HG03025 (cell line): ENCODE measurements around the gene TXLNB.

Experiments used
- ATAC-seq: cut with Tn5 transposase; IDR thresholded peaks from one replicate; pipeline ENCODE4 v1.9.1; 2021; ENCODE audit warnings: mild to moderate bottlenecking, moderate library complexity; ENCODE audit not compliant: unreplicated experiment, low FRiP score

TXLNB gene

GRCh38 chr6:139277161-139277560, 14.6 kb downstream of the TXLNB start:
- ATAC-seq = no peak

GRCh38 chr6:139275279-139276055, 16.3 kb downstream of the TXLNB start:
- ATAC-seq = no peak

DNA sequence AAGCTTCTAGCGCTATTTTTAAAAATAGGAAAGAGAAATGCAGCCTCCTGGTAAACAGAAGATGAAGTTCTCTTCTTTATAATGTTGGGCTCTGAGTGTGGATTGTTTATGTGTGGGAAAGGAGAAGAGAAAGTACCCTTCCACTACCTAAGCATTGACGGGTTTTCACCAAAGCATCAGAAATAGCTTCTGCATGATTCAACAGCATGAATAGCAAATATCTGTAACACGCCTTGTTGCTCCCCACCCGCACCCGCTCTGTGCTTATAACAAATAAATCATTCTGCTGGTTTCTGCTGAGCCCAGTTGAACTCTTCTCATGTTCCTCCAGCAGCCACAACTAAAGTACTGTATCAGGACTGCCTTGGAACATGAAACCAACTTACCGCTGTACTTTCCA, 20.7 kb downstream of the TXLNB start:
- ATAC-seq = peak; percentile 94

DNA sequence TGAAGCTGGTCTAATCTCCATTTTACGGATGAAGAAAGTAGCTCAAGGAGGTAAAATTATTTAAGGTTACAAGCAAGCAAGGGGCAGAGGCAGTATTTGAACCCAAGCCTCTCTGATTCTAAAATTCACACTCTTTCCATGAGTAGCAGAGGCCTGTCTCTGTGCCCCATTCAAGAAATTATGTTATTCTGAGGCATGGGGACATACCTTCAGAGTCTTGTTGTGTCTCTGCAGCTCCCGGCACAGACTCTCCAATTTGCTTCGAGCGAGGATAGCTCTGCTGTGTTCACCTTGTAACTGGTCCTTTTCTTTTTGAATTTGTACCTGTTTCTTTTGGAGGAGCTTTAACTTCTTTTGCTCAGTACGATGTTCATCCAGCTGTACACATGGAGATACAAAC, 21.5 kb downstream of the TXLNB start:
- no peak for ATAC-seq

DNA sequence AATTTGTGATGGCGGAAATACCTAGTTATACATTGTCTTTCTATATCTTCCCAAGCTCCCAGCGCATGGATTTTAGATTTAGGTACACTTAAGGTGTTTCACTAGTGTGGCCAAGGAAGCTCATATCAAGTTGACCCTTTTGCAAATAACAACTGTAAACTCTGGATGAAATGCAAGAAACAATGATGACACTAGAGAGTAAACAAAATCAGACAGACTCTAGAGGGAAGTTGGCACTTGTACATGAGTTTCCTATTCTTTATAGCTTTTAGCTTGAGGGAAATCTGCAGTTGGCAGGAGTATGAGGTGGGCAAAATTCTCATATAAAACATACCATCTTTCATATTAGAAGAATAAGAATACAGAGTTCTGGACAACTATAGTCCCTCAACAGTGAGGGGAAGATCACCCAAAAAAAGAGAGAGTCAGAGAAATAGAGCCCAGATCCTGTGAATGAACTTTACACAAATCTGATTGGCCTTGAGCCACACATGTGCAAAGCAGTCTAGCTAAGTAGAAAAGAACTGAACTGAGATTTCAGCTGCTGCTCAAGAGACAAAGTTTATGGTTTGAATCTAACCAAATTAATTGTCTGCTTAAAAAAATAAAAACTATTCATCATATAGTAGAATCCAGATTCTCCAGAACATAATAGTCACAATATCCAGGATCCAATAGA, 26.1 kb downstream of the TXLNB start:
- no peak for ATAC-seq

DNA sequence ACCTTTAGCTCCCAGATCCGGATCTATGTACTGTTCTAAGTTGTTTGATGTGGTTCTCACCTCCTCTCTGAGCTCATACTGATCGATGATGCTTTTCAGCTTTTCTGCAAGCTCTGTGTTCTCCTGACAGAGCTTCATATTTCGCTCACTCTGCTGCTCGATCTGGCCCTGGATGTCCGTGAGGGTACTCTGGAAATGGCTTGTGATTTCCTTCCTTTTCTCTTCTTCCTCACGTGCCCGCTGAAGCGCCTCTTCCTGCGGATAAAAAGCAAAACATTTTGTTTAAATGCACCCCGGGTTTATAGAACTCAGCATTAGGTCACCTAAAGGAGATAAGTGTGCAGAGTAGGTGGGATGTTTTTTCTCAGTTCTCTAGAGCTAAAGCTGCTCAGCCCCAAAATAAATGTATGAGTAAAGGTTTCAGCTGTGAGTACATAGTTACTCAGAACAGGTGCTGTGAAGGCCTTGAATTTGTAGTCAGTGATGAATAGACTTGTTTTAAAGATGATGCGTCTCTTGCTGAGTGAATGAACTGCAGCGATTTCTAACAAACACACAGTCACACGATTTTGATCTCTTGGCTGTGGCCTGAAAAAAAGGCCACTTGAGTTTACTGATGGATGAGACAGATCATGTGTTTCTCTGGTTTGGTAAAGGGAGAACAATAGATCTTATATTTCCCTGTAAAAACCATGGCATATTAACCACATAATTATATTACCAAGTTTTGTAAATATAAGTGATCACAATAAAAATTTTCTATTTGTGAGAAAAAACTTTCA, 29.1 kb downstream of the TXLNB start:
- ATAC-seq = peak; percentile 84

DNA sequence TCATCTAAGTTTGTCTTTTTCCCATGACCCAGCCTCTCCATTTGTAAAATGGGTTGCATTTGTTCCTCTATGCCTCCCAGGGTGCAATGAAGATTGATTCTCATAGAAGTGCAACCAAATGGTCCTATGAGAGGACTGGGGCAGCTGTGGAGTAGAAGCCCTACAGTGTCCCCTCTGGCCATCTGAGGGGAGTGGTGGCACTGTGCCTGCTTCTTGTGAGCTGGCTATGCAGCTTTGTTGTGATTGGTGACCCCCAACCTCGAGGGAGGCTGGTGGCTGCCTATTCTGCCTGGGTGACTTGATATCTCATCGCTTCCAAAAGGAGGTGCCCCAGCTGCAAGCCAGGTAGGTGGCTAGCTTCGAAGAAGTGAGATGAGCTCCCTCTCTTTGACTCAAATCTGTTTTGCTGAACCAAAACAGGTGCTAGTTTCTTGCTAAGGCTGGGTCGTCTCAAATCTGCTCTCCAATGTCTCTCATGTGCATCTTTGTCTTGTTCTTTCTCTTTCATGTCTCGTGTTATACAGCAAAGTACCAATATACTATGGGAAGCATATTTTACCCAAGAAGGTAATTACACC, 33.9 kb downstream of the TXLNB start:
- peak; percentile 60 for ATAC-seq

GRCh38 chr6:139257291-139257690, 34.5 kb downstream of the TXLNB start:
- no peak for ATAC-seq

GRCh38 chr6:139256087-139256486, 35.7 kb downstream of the TXLNB start:
- ATAC-seq = no peak

DNA sequence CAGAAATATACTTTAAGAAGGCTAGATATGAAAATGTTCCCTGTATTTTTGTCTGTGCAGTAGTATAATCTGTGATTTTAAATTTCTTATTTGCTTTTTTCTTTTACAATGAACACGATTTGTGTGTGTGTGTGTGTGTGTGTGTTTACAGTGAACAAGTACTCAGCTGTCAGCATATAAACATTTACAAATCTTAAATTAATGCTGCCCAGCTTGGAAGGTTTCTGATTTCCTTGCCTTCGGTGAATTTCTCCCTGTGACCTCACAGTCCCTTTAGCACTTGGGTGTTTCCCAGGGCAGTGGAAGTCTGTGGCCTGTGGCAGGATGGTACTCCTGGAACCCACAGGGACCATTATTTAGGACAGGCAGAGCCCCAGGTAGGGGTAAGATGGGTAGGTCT, 37.6 kb downstream of the TXLNB start:
- ATAC-seq = no peak

GRCh38 chr6:139253656-139254055, 38.1 kb downstream of the TXLNB start:
- no peak for ATAC-seq

DNA sequence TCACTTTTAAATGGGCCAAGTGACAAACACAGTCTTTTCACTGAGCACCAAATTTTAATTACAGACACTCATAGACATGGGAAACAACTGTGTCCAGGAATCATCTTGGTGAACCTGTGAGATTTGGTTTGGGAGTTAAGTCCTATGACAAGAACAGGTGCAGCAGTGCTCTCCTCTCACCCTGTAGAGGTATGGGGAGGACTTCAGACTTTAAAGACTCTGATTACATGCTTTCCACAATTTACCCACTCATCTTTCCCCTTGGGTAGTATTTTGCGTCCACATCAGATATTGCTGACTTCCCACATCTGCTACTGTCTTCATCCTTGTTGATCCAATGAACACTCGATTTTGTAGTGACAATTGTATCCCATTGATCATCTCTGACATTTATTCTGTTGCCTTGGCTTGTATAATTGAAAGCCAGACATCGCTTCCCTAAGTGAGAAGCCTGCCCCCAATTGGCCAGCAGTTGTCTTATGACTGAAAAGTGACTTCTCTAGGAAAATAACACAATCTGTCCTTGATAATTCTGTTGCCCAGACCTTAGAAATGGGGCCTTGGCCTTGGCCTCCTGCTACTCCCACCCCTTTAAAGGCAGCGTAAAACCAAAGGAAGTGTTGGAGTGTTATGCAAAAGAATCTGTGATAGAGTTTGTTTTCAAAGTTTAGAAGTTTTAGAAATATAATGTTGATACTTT, 40.0 kb downstream of the TXLNB start:
- no peak for ATAC-seq

DNA sequence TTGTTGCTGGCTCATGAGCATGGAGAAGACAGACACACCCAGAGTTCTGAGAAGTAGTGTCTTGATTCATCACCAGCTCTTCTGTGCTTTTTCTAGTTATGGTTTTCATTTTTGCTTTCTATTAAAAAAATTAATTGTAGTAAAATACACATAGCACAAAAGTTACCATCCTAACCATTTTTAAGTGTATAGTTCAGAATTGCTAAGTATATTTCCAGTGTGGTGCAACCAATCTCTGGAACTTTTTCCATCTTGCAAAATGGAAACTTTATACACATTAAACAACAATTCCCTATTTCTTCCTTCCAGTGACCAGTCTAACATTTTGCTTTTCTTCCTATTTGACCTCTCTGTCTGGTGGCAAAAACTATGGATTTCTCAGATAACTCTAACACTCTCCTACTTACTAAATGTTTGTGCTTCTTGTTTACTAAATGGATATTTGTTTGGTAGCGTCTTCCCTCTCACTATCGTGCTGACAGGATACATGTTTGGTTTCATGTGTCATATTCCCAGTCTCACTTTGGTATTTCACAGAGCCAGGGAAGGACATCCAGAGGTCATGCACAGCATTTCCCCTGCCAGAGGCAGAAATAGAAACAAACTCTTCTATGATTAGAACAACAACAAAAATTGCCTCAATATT, 40.6 kb downstream of the TXLNB start:
- ATAC-seq = peak; percentile 49

DNA sequence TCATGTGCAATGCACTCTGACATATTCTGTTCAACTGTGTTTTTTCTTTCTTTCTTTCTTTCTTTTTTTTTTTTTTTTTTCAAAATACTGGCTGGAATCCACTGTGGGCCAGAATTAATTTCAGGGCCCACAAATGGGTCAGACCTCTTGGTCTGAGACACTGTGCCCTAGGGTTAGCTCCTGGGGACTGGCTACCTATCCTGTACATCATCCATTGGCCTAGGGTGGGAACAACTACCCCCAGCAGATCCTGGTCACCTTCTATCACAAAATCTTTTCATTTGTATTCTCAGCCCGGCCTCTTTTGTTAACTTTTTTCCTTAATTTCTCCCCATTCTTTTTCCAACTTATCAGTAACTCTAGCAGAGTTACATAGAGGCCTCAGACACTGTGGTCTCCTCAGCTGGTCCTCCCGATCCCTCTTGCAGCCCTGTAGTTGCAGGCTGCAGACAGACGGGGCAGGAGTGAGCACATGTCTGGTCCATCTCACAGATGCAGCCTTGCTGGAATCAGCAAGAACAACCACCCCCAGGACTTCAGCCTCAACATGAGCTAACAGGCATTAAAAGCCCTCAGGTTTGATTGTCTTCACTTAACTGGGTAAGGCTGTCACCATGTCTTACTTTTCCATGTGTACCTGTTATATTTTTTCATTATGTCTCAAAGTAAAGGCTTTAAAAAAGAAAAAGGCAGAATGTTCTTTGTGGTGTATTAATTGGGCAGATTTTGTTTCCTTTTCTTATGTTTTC, 41.3 kb downstream of the TXLNB start:
- peak; percentile 87 for ATAC-seq

DNA sequence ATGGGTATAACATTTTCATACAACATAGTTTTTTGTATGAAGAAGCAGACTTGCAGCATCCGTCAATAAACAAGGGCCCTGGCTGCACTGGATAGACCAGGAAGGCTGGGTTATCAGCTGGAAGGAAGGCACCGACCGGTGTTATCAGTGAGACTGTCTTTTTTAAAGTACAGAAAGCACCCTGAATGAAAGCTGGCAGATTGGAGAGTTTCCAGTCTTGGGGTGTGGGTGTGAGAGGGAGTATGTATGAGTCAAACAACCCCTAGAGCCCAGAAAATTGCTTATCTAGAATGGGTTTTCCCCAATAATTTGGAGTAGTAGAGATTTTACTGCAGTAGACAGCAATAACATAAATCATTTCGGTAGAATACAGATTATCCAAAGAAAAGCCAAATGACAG, 42.4 kb downstream of the TXLNB start:
- ATAC-seq = no peak

GRCh38 chr6:139248911-139249310, 42.9 kb downstream of the TXLNB start:
- ATAC-seq = no peak

- no peak for ATAC-seq
These were observed 44.2 kb downstream of the TXLNB start for GRCh38 chr6:139247618-139248017.

DNA sequence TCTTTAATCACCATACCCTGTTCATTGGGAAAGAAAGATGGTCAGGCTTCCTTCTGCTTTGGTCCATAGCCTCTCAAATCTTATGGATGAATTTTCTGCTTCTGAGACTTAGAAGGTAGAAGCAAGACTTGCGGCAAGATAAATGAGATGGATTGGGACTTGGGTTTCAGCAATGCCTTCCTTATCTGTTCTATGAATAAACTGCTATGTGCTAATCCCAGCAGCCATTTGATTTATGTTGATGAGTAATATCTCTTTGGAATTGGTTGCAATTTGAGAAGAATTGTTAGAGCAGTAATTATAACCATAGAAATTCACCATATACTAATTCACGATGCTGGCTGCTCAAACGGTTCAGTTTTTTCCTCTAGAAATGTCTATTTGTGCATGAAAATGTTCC, 48.3 kb downstream of the TXLNB start:
- ATAC-seq = no peak
